HG03139 (cell line): Measurements from ENCODE around the gene SOWAHC.
"Not testable (repeated sequence)": the region's sequence is repeated elsewhere in the genome, so short reads cannot be mapped to it uniquely, and the experiment has no call there.

Experiments
- ATAC-seq: cut with Tn5 transposase; IDR thresholded peaks from one replicate; pipeline ENCODE4 v1.9.1; 2021; ENCODE audit not compliant: unreplicated experiment

The SOWAHC gene

GRCh38 chr2:109614715-109615636 is 812 bp downstream of the SOWAHC start:
- no peak for ATAC-seq

DNA sequence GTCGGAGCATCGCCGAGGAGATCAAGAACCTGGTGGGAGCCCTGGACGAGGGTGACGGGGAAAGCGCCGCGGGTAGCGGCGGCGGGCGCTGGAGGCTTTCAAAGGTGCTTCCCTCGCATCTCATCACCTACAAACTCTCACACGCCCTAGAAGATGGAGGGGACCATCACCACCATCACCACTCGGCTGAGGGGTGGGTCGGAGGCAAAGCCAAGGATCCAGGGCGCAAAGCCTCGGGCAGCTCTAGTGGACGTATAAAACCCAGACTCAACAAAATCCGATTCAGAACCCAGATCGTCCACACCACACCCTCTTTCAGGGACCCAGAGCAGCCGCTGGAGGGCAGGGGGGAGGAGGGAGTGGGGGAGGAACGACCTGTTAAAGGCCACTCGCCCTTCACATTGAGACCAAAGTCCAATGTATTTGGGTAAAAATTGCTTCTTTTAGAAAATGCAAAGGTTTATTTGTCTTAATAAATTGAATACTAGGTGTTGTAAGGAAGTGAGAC is 1.5 kb downstream of the SOWAHC start:
- ATAC-seq = no peak

DNA sequence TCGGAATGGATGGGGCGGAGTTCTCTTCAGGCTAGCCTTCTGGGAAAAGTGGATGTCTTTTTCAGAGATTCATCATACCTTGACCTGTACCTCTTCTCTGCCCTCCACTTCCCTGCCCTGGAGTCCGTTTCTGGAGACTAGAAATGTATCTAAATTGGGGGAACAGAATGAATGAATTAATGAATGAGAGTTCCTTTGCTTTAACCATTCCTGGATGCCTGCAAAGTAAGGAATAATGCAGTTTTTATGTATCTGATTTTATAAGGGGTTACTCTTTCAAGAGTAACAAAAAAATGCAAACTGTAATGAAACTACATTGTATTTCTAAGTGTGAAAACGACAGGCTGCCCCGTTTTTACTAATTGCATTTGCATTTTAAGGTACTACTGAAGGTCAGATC is 2.0 kb downstream of the SOWAHC start:
- no peak for ATAC-seq

GRCh38 chr2:109619032-109619615 is 5.0 kb downstream of the SOWAHC start:
- ATAC-seq = no peak

GRCh38 chr2:109623297-109623696 is 9.1 kb downstream of the SOWAHC start:
- ATAC-seq = no peak

DNA sequence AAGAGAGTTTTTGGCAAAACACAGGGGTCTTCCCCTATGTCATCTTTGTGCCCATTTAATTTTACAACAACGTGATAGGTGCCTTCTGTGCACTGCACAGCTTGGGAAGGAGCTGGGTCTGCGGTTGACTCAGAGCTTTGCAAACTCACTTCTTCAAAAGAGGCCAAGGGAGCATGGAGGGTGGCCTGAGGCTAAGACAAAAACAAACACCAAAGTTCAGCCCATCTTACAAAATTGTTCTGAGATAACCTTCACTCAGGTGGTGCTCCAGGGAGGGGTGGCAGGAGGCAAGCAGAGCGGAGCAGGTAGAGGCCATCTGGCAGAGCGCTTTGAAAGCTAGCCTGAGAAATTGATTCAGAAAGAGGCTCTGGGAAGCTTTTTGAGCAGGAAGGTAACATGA is 9.8 kb downstream of the SOWAHC start:
- no peak for ATAC-seq

GRCh38 chr2:109624339-109624738 is 10.2 kb downstream of the SOWAHC start:
- ATAC-seq = no peak

DNA sequence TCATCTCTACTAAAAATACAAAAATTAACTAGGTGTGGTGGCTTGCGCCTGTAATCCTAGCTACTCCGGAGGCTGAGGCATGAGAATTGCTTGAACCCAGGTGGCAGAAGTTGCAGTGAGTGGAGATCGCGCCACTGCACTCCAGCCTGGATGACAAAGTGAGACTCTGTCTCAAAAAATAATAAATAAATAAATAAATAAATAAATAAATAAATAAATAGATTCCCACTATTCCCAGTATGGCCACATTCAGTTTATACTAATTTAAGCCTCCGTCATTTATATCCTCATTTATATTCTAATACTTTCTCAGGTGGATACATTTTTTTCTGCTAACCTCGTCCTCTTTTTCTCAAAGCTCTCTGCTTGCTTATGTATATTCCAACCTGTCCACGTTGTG is 14.2 kb downstream of the SOWAHC start:
- ATAC-seq = not testable (repeated sequence)

DNA sequence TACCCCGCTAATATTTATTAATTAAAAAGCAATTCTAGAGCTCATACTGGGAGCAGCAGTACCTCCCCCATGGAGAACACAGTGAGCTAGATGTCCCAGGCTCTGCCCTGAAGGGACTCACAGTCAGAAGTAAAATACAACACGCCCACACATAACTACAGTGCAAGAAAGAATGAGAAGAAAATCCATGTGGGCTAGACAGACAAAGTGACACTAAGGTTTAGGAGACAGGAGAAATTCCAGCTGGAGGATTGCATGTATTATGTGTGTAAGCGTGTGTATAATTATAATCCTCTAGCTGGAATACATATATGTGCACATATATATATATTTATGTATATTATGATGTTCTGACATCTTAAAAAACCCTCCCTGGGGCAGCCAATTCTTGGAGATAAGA is 15.7 kb downstream of the SOWAHC start:
- ATAC-seq = no peak

DNA sequence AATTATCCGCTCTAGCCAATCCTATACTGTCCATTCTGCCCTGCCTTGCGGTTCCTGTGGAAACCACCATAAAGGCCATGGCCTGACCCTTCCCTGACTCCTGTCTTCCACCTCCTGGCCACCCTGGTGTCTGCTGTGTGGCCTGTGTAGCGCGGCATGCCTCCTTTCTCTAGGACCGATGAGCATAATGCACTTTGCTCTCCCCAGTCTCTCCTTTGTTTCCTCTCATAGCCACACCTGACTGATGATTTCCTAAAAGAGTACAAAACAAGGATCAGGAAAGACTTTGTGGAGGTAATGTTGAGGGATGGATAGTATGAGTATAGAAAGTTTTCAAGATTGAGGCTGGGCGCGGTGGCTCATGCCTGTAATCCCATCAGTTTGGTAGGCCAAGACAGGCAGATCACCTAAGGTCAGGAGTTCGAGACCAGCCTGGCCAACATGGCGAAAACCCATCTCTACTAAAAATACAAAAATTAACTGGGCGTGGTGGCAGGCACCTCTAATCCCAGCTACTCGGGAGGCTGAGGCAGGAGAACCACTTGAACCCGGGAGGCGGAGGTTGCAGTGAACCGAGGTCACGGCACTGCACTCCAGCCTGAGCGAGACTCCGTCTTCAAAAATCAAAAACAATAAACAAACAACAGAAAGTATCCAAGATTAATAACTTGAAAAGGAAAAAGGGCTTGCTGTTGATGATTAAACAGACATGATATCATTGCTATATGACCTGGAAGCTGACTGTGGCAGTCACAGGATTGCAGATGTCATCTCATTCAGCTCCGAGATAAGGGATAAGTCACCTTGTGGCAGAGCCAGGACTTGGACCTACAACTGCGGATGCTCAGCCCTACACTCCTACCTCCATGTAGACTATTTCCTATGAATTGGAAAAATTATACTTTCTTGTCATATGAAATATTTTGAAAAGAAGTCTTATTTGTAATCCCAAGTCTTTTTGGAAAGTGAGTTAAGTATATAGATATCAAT is 16.6 kb downstream of the SOWAHC start:
- no peak for ATAC-seq

GRCh38 chr2:109631741-109632140 is 17.6 kb downstream of the SOWAHC start:
- ATAC-seq = no peak

- ATAC-seq = no peak
Measured at GRCh38 chr2:109632158-109632789, 18.1 kb downstream of the SOWAHC start.

DNA sequence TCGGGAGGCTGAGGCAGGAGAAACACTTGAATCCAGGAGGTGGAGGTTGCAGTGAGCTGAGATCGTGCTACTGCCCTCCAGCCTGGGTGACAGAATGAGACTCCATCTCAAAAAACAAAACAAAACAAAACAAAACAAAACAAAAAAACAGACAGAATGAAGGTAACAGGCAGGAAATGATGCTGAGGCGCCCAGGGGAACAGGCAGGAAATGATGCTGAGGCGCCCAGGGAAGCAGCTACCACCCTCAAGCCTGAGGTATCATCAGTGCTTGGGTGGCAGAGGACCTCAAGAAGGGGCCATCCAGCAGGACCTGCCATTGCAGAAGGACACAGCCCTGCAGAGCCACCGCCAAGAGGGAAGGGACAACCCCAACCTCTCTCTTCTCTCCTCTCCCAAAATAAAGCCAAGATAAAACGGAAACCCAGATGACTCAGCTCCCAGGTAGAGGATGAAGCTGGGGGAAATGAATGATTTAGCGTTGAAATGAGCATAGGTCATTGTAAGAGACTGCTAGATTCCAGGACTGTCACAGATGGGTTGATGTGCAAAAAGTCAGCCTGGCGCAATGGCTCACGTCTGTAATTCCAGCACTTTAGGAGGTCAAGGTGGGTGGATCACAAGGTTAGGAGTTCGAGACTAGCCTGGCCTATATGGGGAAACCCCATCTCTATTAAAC is 19.3 kb downstream of the SOWAHC start:
- no peak for ATAC-seq

- ATAC-seq = no peak
Measured at GRCh38 chr2:109635426-109636304, 21.5 kb downstream of the SOWAHC start.

- ATAC-seq = no peak
Measured at GRCh38 chr2:109636317-109636716, 22.2 kb downstream of the SOWAHC start.

DNA sequence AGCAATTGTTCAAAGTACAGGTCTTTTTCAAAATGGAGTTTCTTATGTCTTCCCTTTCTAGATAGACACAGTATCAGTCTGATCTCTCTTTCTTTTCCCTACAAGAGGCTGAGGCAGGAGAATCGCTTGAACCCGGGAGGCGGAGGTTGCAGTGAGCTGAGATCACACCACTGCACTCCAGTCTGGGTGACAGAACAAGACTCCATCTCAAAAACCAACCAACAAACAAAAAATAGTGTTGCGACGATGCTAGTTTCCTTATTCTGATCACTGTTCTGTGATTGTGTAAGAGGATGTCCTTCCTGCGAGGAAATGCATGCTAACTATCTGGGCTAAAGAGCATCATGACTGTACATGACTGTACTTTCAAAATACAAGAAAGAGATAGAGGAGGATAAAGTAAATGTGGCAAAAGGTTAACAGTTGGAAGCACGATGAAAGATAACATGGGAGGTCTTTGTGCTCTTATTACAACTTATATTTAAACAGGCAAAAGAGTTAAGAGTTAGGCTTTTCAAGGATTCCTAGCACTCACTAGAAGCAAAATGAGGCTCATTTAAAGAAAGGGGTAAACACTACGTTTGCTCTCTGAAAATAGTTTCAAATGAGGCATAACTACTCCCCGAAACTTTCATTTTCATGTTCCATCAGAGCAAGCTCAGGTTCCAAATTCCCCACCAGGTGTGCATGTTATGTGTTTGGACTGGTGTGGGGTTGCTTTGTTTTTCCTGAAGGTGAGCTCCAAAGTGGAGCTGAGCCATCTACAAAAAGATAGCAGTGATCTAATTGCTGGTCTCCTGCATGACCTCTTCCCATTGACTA is 23.8 kb downstream of the SOWAHC start:
- ATAC-seq = no peak

GRCh38 chr2:109638795-109639194 is 24.6 kb downstream of the SOWAHC start:
- no peak for ATAC-seq

GRCh38 chr2:109640000-109640399 is 25.8 kb downstream of the SOWAHC start:
- not testable (repeated sequence) for ATAC-seq
